KOPT-K1 (cell line): ENCODE results near the gene DCLK2.

Experiments
- H3K27ac ChIP-seq: fragments of 200-600 bp; sonication (generic); 2 replicates; pipeline ENCODE4 v1.5.1; 2016; ENCODE audit warnings: antibody characterized with exemption, mild to moderate bottlenecking, low read depth, low read length; ENCODE audit not compliant: poor library complexity, severe bottlenecking
- H3K36me3 ChIP-seq: fragments of 200-600 bp; sonication (generic); 2 replicates; pipeline ENCODE4 v1.5.1; 2017; ENCODE audit warnings: antibody characterized with exemption, mild to moderate bottlenecking, low read length, moderate library complexity; ENCODE audit not compliant: insufficient read depth
- H3K9me3 ChIP-seq: fragments of 200-600 bp; sonication (generic); 2 replicates; pipeline ENCODE4 v1.5.1; 2017; ENCODE audit warnings: antibody characterized with exemption, low read length, mild to moderate bottlenecking; ENCODE audit not compliant: insufficient read depth, poor library complexity, severe bottlenecking

The DCLK2 gene

DNA sequence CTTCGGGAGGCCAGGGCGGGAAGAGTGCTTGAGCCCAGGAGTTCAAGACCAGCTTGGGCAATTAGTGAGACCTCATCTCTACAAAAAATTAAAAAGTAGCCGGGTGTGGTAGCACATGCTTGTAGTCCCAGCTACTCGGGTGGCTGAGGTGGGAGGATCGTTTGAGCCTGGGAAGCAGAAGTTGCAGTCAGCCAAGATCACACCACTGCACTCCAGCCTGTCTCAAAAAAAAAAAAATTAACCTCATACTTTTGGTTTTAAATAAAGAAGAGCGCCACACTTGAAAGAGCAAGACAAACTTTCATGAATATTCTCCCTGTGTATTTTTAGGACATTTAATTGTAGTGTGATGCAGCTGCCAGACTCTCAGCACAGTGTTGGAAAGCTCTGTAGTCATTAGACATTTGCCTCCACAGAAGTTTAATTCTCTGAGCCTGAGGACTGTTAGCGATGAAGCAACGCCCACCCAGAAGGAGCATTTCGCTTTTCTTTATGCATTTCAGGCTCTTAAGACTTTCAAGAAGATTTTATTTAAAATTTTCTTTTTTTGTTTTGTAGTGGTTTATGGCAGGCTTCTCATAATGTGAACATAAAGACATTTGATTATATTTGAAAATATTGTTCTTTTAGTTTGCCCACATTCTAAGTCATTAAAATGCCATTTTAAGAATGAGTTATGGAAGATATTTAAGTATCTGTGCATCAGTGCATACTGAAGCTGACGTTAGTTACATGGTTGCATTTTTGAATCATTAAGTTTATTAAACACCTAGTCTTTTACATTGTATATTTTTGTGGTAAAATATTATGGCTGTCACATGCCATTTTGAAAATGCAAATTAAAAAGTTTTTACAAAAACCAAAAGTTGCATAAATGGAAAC, 45.8 kb downstream of the DCLK2 start:
- no peaks in the 10 kb centered on the region for H3K9me3 ChIP-seq
- no peaks in the 10 kb centered on the region for H3K36me3 ChIP-seq
- no peak overlapping the region for H3K27ac ChIP-seq

- no peak overlapping the region for H3K27ac ChIP-seq
- H3K9me3 ChIP-seq, result no peaks in the 10 kb centered on the region
- H3K36me3 ChIP-seq, result no peaks in the 10 kb centered on the region
Observed at GRCh38 chr4:150126201-150126863, 48.1 kb downstream of the DCLK2 start.

- Histone ChIP-seq H3K27ac (no peak overlapping the region), H3K36me3 (no peaks in the 10 kb centered on the region), H3K9me3 (no peaks in the 10 kb centered on the region)
Observed at GRCh38 chr4:150126864-150127203, 48.6 kb downstream of the DCLK2 start.

DNA sequence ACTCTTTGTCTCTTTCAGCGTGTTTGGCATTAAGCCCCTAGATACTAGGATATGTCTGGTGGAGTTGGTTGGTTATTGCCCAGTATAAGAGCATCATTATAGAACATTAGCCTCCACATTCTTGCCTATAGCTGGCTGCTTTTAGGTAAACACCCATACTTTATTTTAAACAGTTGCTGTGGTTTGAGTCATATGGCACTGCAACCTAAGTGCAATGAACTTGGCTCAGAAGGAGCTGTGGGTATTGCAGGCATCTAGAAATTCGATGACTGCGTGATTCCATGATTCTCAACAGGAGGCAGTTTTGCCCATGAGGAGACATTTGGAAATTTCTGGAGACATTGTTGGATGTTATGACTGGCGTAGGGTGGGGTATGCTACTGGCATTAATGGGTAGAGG, 49.5 kb downstream of the DCLK2 start:
- H3K9me3 ChIP-seq, result no peaks in the 10 kb centered on the region
- no peaks in the 10 kb centered on the region for H3K36me3 ChIP-seq
- no peak overlapping the region for H3K27ac ChIP-seq

- Histone ChIP-seq H3K27ac (no peak overlapping the region), H3K36me3 (no peaks in the 10 kb centered on the region), H3K9me3 (no peaks in the 10 kb centered on the region)
Observed at GRCh38 chr4:150130933-150131332, 52.7 kb downstream of the DCLK2 start.

DNA sequence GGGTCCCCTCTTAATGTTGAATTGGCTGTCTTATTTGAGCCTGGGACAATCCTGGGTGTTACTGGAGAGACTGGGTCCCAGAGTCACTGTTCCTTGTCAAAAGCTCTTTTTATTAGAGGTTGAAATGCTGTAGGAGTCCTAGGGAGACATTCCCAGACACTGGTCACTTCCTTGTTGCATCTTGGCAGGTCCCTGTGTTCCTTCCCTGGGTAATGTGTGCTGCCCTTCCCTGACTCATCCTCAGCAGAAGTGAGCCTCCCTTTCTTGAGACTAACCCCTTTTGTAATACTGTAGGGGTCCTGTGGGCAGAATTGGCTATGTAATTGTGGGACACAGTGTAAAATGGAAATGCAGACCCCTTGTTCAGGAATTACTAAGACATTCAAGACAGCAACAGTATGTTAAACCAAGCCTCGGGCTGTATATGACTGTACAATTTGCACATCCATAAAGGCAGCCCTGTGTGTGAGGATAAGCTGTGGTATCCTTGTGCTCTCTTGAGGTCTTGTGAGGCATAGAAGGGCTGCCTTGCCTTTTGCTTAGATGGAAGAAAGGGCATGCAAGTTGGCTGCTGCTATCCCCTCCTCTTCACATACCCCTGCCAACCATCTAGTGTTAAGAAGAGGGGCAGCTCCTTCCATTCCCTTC, 53.5 kb downstream of the DCLK2 start:
- Histone ChIP-seq H3K27ac (no peak overlapping the region), H3K9me3 (no peaks in the 10 kb centered on the region), H3K36me3 (no peaks in the 10 kb centered on the region)

- Histone ChIP-seq H3K9me3 (no peaks in the 10 kb centered on the region), H3K27ac (no peak overlapping the region)
Observed at GRCh38 chr4:150133605-150134004, 55.4 kb downstream of the DCLK2 start.

GRCh38 chr4:150135134-150135772, 57.0 kb downstream of the DCLK2 start:
- Histone ChIP-seq H3K27ac (no peak overlapping the region), H3K36me3 (no peaks in the 10 kb centered on the region)

More at GRCh38 chr4:150133605-150134004, 55.4 kb downstream of the DCLK2 start:
- no peaks in the 10 kb centered on the region for H3K36me3 ChIP-seq

DNA sequence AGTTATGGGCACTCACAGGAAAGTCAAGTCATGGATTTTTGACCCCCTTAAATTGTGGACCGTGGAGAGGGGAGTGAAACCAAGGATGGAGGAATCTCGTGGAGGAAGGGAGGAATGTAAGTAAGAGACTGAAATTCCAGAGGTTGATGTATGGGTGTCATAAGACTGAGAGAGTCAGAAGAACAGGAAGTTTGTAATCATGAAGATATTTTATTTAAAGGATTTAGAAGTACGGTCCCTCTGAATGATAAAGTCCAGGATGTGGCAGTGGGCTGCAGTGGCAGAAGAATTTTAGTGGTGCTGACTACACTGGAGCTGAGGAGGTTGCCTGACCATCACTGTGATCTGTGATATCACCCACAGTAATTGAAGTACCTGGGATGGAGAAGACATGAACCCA, 57.8 kb downstream of the DCLK2 start:
- Histone ChIP-seq H3K36me3 (no peaks in the 10 kb centered on the region), H3K27ac (no peak overlapping the region), H3K9me3 (no peaks in the 10 kb centered on the region)

More at GRCh38 chr4:150135134-150135772, 57.0 kb downstream of the DCLK2 start:
- H3K9me3 ChIP-seq, result no peaks in the 10 kb centered on the region

- Histone ChIP-seq H3K36me3 (no peaks in the 10 kb centered on the region), H3K9me3 (no peaks in the 10 kb centered on the region), H3K27ac (no peak overlapping the region)
Observed at GRCh38 chr4:150136481-150136880, 58.2 kb downstream of the DCLK2 start.

- H3K36me3 ChIP-seq, result no peaks in the 10 kb centered on the region
- no peak overlapping the region for H3K27ac ChIP-seq
- H3K9me3 ChIP-seq, result no peaks in the 10 kb centered on the region
Observed at GRCh38 chr4:150139297-150139865, 61.1 kb downstream of the DCLK2 start.

DNA sequence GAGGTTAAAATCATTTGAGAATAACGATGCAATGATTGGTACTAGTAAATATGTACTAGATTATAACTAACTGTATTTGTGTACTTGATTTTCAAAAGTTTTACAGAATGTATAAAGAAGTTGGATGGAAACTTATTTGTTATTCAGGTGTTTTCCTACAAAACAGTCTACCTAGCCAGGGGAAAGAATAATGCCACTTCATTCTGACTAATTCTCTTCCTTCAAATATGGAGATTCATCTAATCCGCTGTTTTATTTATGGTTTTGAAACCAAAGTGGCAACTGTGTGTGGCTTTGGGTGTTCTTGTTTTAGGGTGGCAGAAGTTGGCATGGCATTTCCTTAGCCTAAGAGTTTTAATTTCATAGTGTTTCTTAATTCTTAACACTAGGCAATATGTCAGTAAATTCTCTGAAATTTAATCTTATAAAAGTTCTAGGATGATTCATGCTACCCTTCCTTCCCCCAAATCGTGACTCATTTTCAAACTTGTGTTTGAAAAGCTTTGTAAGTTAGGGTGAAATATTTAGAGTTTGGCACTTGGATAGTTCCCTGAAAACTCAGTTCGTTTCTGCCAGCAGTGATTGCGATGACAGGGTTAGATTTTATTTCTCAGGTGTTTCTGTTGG, 62.6 kb downstream of the DCLK2 start:
- H3K27ac ChIP-seq, result no peak overlapping the region
- no peaks in the 10 kb centered on the region for H3K9me3 ChIP-seq
- H3K36me3 ChIP-seq, result no peaks in the 10 kb centered on the region

- Histone ChIP-seq H3K9me3 (no peaks in the 10 kb centered on the region), H3K27ac (no peak overlapping the region), H3K36me3 (no peaks in the 10 kb centered on the region)
Observed at GRCh38 chr4:150141756-150142155, 63.5 kb downstream of the DCLK2 start.

DNA sequence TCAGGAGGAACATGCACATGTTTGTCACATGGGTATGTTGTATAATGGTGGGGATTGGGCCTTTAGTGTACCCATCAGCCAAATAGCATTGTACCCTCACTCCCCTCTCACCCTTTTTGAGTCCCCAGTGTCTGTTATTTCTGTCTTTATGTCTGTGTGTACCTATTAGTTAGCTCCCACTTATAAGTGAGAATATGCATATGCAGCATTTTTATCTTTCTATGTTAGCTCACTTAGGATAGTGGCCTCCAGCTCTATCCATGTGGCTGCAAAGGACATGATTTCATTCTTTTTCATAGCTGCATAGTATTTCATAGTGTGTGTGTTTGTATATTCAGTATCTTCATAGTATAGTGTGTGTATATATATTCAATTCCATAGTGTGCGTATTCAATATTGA, 64.6 kb downstream of the DCLK2 start:
- Histone ChIP-seq H3K9me3 (no peaks in the 10 kb centered on the region), H3K36me3 (no peaks in the 10 kb centered on the region), H3K27ac (no peak overlapping the region)
